ENCODE measurements around the gene LIPM.

The LIPM gene

DNA sequence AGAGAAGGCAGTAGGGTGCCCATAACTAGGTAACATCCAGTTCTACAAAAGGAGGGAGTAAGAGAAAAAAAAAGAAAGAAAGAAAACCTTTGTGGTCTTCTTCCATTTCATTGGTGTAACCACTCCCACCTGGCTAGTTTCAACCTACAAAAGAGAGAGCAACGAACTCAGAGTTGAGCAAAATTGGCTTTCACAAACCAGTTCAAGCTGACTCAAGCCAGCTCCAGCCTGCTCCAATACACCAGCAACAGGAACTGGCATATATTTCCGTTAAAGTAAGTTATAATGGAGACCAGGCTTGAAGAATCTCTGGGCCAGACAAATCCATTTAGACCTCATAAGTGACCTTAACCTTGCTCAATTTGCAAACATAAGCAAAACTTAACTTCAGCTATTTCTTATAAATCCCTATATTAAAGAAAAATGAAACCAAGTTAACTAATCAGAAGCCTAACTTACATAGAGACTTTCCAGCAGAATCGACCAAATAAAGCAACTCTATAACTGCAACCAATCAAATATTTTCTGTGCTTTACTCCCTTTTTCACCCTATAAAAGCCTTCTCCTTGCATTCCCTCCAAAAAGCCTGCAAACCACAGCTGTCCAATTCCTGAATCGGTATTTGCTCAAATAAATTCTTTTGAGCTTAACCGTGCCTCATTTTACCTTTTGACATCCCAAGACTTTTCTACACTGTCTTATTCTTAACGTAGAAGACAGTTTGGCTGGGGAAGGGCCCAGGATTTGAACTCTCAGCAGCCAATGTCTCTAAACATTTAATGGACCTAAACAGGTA is 39.0 kb downstream of the LIPM start:
- DNase-seq (ENCODE audit: low spot score in 2 of 2) (no peak), ATAC-seq (peak; percentile 44)
- Mint-ChIP-seq H3K4me3 (no peak overlapping the region), H3K9me3 (no peaks in the 10 kb centered on the region), H3K36me3 (no peaks in the 10 kb centered on the region), H3K4me1 (no peaks in the 10 kb centered on the region), H3K27ac (no peak overlapping the region)

GRCh38 chr10:88843171-88843570 is 40.6 kb downstream of the LIPM start:
- DNase-seq (ENCODE audit: low spot score in 2 of 2) (no peak), ATAC-seq (no peak)
- peaks cover 1% of the 10 kb centered on the region for H3K4me1 Mint-ChIP-seq
- no peaks in the 10 kb centered on the region for H3K9me3 Mint-ChIP-seq
- H3K36me3 Mint-ChIP-seq = no peaks in the 10 kb centered on the region
- H3K4me3 Mint-ChIP-seq = no peak overlapping the region
- no peak overlapping the region for H3K27ac Mint-ChIP-seq

DNA sequence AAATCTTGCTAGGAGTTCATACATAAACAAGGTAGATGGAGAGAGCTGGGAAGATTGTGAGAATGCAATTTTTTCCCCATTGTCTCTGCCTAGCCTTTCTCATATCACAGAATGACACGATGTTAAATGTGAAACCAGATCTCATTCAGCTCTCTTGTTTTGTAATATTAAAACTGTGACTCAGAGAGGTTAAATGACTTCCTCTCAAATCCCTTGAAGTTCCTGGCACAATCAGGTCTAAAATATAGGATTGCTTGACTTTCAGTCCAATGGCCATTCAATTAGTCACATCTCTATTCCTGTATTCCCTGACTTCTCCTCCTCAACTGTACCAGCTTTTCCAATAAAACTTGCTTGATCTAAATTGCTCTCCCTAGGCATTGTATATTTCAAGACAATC is 46.0 kb downstream of the LIPM start:
- peak overlapping the region; percentile 40 for H3K4me3 Mint-ChIP-seq
- DNase-seq (ENCODE audit: low spot score in 2 of 2) = no peak
- H3K36me3 Mint-ChIP-seq = no peaks in the 10 kb centered on the region
- H3K27ac Mint-ChIP-seq = peak overlapping the region; percentile 90
- no peaks in the 10 kb centered on the region for H3K9me3 Mint-ChIP-seq
- H3K4me1 Mint-ChIP-seq = peaks cover 19% of the 10 kb centered on the region
- ATAC-seq = peak; percentile 84

DNA sequence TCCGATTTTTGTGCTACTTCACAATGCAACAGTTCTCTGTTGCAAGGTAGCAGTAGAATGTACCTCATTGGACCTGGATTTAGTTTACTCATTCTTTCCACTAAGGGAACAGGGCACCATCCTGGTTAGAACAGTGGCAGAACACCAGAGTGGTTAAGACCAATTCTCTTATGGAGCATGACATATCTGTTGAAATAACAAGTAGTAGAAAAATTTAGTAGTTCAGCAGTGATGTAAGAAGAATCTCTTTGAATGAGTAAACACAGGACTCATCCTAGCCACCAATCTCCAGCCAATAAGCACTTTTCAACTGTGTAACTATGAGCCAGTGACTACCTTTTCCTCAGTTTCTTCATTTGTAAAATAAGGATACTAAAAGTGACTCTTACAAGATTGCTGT is 46.7 kb downstream of the LIPM start:
- Mint-ChIP-seq H3K4me1 (peaks cover 19% of the 10 kb centered on the region), H3K36me3 (no peaks in the 10 kb centered on the region), H3K9me3 (no peaks in the 10 kb centered on the region), H3K4me3 (peak overlapping the region; percentile 40), H3K27ac (peak overlapping the region; percentile 90)
- DNase-seq (ENCODE audit: low spot score in 2 of 2) = no peak
- ATAC-seq = peak; percentile 95

- Mint-ChIP-seq H3K36me3 (no peaks in the 10 kb centered on the region), H3K4me3 (no peak overlapping the region), H3K4me1 (peaks cover 19% of the 10 kb centered on the region), H3K27ac (no peak overlapping the region), H3K9me3 (no peaks in the 10 kb centered on the region)
- no peak for DNase-seq (ENCODE audit: low spot score in 2 of 2)
- no peak for ATAC-seq
These were observed 48.2 kb downstream of the LIPM start for GRCh38 chr10:88850712-88851111.

DNA sequence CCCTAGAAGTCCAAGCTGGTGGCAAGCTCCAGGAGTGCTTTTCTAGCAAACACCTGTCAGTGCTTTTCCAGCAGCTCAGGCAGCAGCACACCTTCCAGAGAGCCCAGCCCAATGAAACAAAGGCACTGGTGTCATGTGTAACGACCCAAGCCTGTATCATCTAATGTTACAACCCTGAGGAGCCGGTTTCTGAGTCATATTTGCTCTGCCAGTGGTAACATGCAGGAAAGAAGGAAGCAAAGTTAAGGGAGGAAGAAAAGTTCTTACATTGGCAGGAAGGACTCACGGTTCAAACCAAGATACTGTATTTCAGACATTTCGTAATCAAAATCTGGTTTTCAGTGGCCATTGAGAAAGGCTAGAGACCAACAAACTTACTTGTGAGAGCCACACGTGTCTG is 49.2 kb downstream of the LIPM start, which contains the start of gene ANKRD22:
TSS of gene ANKRD22 (minus strand) at position 139 of the 400 bp plus-strand sequence. CDS start 237 bp downstream, outside the sequence.
- Mint-ChIP-seq H3K9me3 (no peaks in the 10 kb centered on the region), H3K27ac (no peak within 1 kb of the TSS), H3K36me3 (no peaks in the 10 kb centered on the region), H3K4me3 (no peak within 1 kb of the TSS), H3K4me1 (peaks cover 19% of the 10 kb centered on the region)
- ATAC-seq (no peak), DNase-seq (ENCODE audit: low spot score in 2 of 2) (no peak)

- DNase-seq (ENCODE audit: low spot score in 2 of 2) = no peak
- Mint-ChIP-seq H3K36me3 (no peaks in the 10 kb centered on the region), H3K9me3 (no peaks in the 10 kb centered on the region), H3K27ac (no peak overlapping the region), H3K4me1 (peaks cover 19% of the 10 kb centered on the region), H3K4me3 (no peak overlapping the region)
- ATAC-seq = no peak
These were observed 49.8 kb downstream of the LIPM start for GRCh38 chr10:88852327-88852726.

DNA sequence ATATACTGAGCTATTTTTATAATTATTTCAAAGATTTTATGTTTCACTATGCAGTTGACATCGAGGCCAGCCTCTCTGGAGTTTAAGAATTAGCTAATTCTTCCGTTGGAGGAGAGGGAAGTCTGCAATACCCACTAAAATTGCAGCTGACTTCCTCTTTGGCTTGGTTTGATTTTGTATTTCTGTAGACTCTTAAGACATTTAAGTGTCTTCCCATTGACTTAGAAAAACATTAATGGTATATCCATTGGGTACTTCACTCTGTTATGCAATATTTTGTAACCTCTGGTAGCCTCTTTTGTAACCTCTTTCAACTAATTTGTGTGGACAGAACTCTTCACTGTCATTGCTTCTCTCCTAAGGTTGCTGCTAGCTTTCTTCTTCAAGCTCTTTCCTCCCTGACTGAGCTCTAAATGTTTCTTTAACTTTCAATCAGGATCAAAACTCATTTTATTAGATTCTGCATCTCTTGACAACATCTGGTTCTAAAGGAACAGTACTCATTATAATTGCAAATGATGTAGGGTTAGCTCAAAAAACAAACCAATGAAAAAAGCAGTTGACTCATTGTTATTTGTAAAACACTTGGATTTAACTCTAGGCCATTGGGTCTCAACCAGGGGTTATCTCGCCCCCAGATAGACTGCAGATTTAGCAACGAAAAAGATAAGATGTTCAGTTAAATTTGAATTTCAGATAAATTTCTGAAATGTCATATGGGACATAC is 50.8 kb downstream of the LIPM start:
- no peaks in the 10 kb centered on the region for H3K9me3 Mint-ChIP-seq
- no peak overlapping the region for H3K27ac Mint-ChIP-seq
- ATAC-seq = no peak
- H3K4me3 Mint-ChIP-seq = no peak overlapping the region
- no peaks in the 10 kb centered on the region for H3K36me3 Mint-ChIP-seq
- DNase-seq (ENCODE audit: low spot score in 2 of 2) = no peak
- peaks cover 16% of the 10 kb centered on the region for H3K4me1 Mint-ChIP-seq

DNA sequence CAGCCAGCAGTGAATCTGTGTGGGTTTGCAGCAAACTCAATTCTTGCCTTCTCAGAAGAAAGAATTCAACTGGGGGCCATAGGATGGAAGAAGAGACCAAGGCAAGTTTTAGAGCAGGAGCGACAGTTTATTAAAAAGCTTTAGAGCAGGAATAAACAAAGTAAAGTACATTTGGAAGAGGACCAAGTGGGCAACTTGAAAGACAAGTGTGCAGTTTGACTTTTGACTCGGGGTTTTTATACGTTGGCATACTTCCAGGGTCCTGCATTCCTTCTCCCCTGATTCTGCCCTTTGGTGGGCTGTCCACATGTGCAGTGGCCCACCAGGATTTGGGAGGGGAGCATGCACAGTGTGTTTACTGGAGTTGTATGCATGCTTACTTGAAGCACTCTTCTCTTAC is 52.2 kb downstream of the LIPM start:
- H3K36me3 Mint-ChIP-seq = no peaks in the 10 kb centered on the region
- no peak overlapping the region for H3K27ac Mint-ChIP-seq
- ATAC-seq (no peak), DNase-seq (ENCODE audit: low spot score in 2 of 2) (no peak)
- H3K4me3 Mint-ChIP-seq = no peak overlapping the region
- H3K9me3 Mint-ChIP-seq = no peaks in the 10 kb centered on the region
- peaks cover 12% of the 10 kb centered on the region for H3K4me1 Mint-ChIP-seq

DNA sequence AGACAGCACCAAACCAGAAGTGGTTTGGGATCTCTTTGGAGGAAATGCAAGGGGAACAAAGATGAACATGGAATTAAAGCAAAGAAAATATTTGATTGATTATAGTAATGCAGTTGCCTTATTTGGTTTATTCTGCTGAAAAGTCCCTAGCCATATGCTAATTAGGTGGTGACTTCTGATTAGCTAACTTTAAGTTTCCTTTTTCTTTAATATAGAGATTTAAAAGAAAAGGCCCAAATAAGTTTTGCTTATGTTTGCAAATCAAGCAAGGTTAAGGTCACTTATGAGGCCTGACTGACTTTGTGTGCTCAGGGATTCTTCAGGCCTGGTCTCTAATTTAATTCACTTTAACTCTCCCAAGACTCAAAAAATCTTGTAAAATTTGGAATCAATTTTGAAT is 55.3 kb downstream of the LIPM start:
- Mint-ChIP-seq H3K9me3 (no peaks in the 10 kb centered on the region), H3K4me3 (no peak overlapping the region), H3K27ac (no peak overlapping the region), H3K36me3 (no peaks in the 10 kb centered on the region), H3K4me1 (peaks cover 13% of the 10 kb centered on the region)
- ATAC-seq = no peak
- no peak for DNase-seq (ENCODE audit: low spot score in 2 of 2)

- no peak overlapping the region for H3K4me3 Mint-ChIP-seq
- no peaks in the 10 kb centered on the region for H3K9me3 Mint-ChIP-seq
- peaks cover 13% of the 10 kb centered on the region for H3K4me1 Mint-ChIP-seq
- H3K27ac Mint-ChIP-seq = no peak overlapping the region
- H3K36me3 Mint-ChIP-seq = no peaks in the 10 kb centered on the region
- DNase-seq (ENCODE audit: low spot score in 2 of 2) (no peak), ATAC-seq (peak; percentile 98)
These were observed 56.0 kb downstream of the LIPM start for GRCh38 chr10:88858491-88858890.

DNA sequence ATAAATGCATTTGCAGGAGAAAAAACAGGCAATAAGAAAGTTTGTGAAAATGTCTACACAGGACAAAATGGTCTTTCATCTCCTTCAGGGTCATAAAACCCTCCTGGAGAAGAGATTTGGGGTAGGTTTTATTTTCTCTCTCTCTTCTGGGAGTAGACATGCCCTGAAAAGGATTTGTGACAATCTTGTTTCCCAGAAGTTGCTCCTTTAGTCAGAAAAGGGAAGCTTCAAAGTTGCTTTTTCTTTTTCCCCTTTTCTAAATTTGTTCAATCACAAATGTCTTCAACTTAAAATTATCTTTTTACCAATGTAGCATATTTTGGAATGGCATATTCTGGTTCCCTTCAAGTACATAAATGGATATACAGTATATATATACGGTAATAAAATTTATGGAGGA is 58.5 kb downstream of the LIPM start:
- no peak overlapping the region for H3K4me3 Mint-ChIP-seq
- ATAC-seq = no peak
- no peaks in the 10 kb centered on the region for H3K36me3 Mint-ChIP-seq
- no peak overlapping the region for H3K27ac Mint-ChIP-seq
- H3K4me1 Mint-ChIP-seq = peaks cover 13% of the 10 kb centered on the region
- no peaks in the 10 kb centered on the region for H3K9me3 Mint-ChIP-seq
- DNase-seq (ENCODE audit: low spot score in 2 of 2) = no peak

- Mint-ChIP-seq H3K9me3 (no peaks in the 10 kb centered on the region), H3K36me3 (no peaks in the 10 kb centered on the region), H3K27ac (no peak overlapping the region), H3K4me3 (no peak overlapping the region), H3K4me1 (no peaks in the 10 kb centered on the region)
- no peak for ATAC-seq
- DNase-seq (ENCODE audit: low spot score in 2 of 2) = no peak
These were observed 62.8 kb downstream of the LIPM start for GRCh38 chr10:88865281-88865876.

GRCh38 chr10:88866454-88866853 is 63.9 kb downstream of the LIPM start:
- no peak for DNase-seq (ENCODE audit: low spot score in 2 of 2)
- no peak for ATAC-seq
- no peaks in the 10 kb centered on the region for H3K9me3 Mint-ChIP-seq
- H3K4me3 Mint-ChIP-seq = no peak overlapping the region
- H3K36me3 Mint-ChIP-seq = no peaks in the 10 kb centered on the region
- H3K4me1 Mint-ChIP-seq = no peaks in the 10 kb centered on the region
- no peak overlapping the region for H3K27ac Mint-ChIP-seq

DNA sequence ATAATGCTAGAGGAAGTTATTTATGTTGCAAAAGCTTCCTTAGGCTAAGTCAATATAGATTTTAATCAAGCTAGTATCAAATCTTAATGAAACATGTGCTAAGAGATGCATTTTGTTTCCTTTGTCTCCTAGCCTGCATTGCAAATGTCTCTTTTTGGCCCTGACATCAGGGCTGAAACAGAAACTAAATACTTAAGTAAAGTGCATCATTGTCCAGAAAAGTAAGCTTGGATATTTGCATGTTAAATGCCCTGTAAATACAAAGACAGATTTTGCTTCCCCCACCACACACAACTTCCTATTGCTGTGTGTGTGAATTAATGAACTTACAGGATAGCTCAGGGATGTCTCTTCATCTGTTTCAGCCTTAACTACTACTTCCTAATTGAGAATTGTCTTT is 67.6 kb downstream of the LIPM start:
- no peaks in the 10 kb centered on the region for H3K9me3 Mint-ChIP-seq
- H3K36me3 Mint-ChIP-seq = no peaks in the 10 kb centered on the region
- H3K27ac Mint-ChIP-seq = no peak overlapping the region
- DNase-seq (ENCODE audit: low spot score in 2 of 2) (no peak), ATAC-seq (no peak)
- H3K4me1 Mint-ChIP-seq = no peaks in the 10 kb centered on the region
- no peak overlapping the region for H3K4me3 Mint-ChIP-seq
